Pons (tissue), 1 donor: ENCODE data around the gene TPD52L3.
A peak's percentile ranks its signal among the peaks of the same experiment; 100 is the strongest.

ENCODE experiments used
- DNase-seq: peaks from one replicate; pipeline ENCODE4 v3.0.0-alpha.2; 2016; ENCODE audit warnings: low spot score

TPD52L3 gene

GRCh38 chr9:6328103-6328502 is at the start of gene TPD52L3:
TPD52L3 (plus strand) TSS chr9:6328375; CDS start chr9:6328596, 221 bp downstream.
- DNase-seq, result no peak

- DNase-seq, result no peak
These were observed 26.3 kb upstream of the TPD52L3 start for GRCh38 chr9:6301858-6302257.

GRCh38 chr9:6302417-6302816 is 25.8 kb upstream of the TPD52L3 start:
- no peak for DNase-seq

- no peak for DNase-seq
These were observed 23.9 kb upstream of the TPD52L3 start for GRCh38 chr9:6304232-6304631.

GRCh38 chr9:6305954-6306563 is 22.1 kb upstream of the TPD52L3 start:
- peak; percentile 73 for DNase-seq

- DNase-seq, result no peak
These were observed 20.6 kb upstream of the TPD52L3 start for GRCh38 chr9:6307551-6308096.

GRCh38 chr9:6330958-6331634 is 2.9 kb downstream of the TPD52L3 start:
- DNase-seq, result no peak

- DNase-seq, result no peak
These were observed 6.1 kb downstream of the TPD52L3 start for GRCh38 chr9:6334305-6334704.

GRCh38 chr9:6348766-6349165 is 20.6 kb downstream of the TPD52L3 start:
- DNase-seq, result no peak

GRCh38 chr9:6351737-6352136 is 23.6 kb downstream of the TPD52L3 start:
- no peak for DNase-seq

GRCh38 chr9:6354072-6354686 is 26.0 kb downstream of the TPD52L3 start:
- DNase-seq, result peak; percentile 79

GRCh38 chr9:6355728-6356127 is 27.6 kb downstream of the TPD52L3 start:
- no peak for DNase-seq

GRCh38 chr9:6356441-6356840 is 28.3 kb downstream of the TPD52L3 start:
- DNase-seq, result no peak

GRCh38 chr9:6356904-6357303 is 28.7 kb downstream of the TPD52L3 start:
- DNase-seq, result no peak

- no peak for DNase-seq
These were observed 39.1 kb downstream of the TPD52L3 start for GRCh38 chr9:6367128-6367890.

- no peak for DNase-seq
These were observed 40.7 kb downstream of the TPD52L3 start for GRCh38 chr9:6368831-6369230.
